HepG2 (cell line): ENCODE results near the gene CYP4X1. TPM values are rescaled to one million over a fixed set of nuclear protein-coding genes. Genes with fewer than 3 reads are reported as not detected.

Experiments
- ATAC-seq: fragments of 200-7000 bp; cut with Tn5 transposase; 3 replicates; pipeline ENCODE4 v1.9.1; 2020; ENCODE audit warnings: mild to moderate bottlenecking, moderate library complexity
- BruUV-seq: library from RNA; stranded (reverse); fragments of 400-500 nt; replicated peaks from 2 replicates; lab custom pipeline; 2021; lab: Mats Ljungman, UMichigan
- CTCF ChIA-PET: fragments of 300-600 bp; formaldehyde crosslinking; extraction: SDS; loops from one replicate; lab custom pipeline; 2021; ENCODE audit warnings: low total read pairs, inconsistent platforms, low intra/inter-chr PET ratio; lab: Yijun Ruan, JAX
- POLR2A ChIA-PET: fragments of 350-600 bp; sonication (Branson Sonifier 250); formaldehyde crosslinking; loops from one replicate; lab custom pipeline; 2020; ENCODE audit warnings: antibody characterized with exemption, inconsistent platforms; lab: Yijun Ruan, JAX
- DNase-seq: peaks from one replicate; pipeline ENCODE4 v3.0.0-alpha.2; 2015; ENCODE audit warnings: low spot score
- FAIRE-seq: peaks from 3 replicates; lab custom pipeline; 2011; peaks lifted over from hg19 to GRCh38; lab: Jason Lieb, UNC
- H2AFZ ChIP-seq: one replicate; pipeline ENCODE4 v1.6.1; 2011; ENCODE audit warnings: low read length, inconsistent platforms
- H3K27ac ChIP-seq: fragments of 300-600 bp; 3 replicates; pipeline ENCODE4 v1.8.0; 2011; ENCODE audit warnings: mixed run types, mild to moderate bottlenecking, mixed read lengths, low read length, inconsistent platforms; ENCODE audit not compliant: insufficient read depth; ENCODE audit errors: extremely low read length
- H3K27me3 ChIP-seq, 2 experiments: fragments of 200-600 bp in 1 of 2; 2 replicates in 1 of 2; 3 replicates in 1 of 2; pipeline versions ENCODE4 v1.6.0 to v1.8.0; 2011; ENCODE audit warnings: low read length in 2 of 2, mild to moderate bottlenecking in 2 of 2, moderate library complexity in 2 of 2, inconsistent platforms in 1 of 2; ENCODE audit not compliant: insufficient read depth in 2 of 2, control insufficient read depth in 1 of 2
- H3K36me3 ChIP-seq, 2 experiments: fragments of 200-600 bp in 1 of 2; replicated peaks in 1 of 2; 2 replicates in 1 of 2; 3 replicates in 1 of 2; pipeline versions ENCODE4 v1.5.1 to v1.8.0; 2011; ENCODE audit warnings: low read length in 2 of 2, inconsistent platforms in 1 of 2; ENCODE audit not compliant: insufficient read depth in 2 of 2, control insufficient read depth in 1 of 2
- H3K4me1 ChIP-seq: 2 replicates; pipeline ENCODE4 v1.5.1; 2012; ENCODE audit warnings: low read length, inconsistent platforms; ENCODE audit not compliant: insufficient read depth
- H3K4me2 ChIP-seq: 2 replicates; pipeline ENCODE4 v1.6.0; 2011; ENCODE audit warnings: low read depth, low read length, inconsistent platforms
- H3K4me3 ChIP-seq, 3 experiments: fragments of 200-600 bp in 1 of 3; sonication (generic), shearing (Covaris generic) in 1 of 3; replicated peaks in 1 of 3; 2 replicates each; pipeline ENCODE4 v1.5.1; 2011 to 2016; ENCODE audit warnings: low read length in 3 of 3, inconsistent platforms in 2 of 3, low read depth in 2 of 3, mild to moderate bottlenecking in 2 of 3, control low read depth in 1 of 3, mixed read lengths in 1 of 3; ENCODE audit not compliant: insufficient read depth in 1 of 3
- H3K79me2 ChIP-seq: one replicate; pipeline ENCODE4 v1.6.1; 2011; ENCODE audit warnings: low read length, inconsistent platforms; ENCODE audit not compliant: insufficient read depth
- H3K9ac ChIP-seq: 2 replicates; pipeline ENCODE4 v1.6.0; 2011; ENCODE audit warnings: mild to moderate bottlenecking, low read depth, low read length, inconsistent platforms; ENCODE audit not compliant: insufficient read depth
- H3K9me3 ChIP-seq: 2 replicates; pipeline ENCODE4 v1.5.1; 2012; ENCODE audit warnings: mild to moderate bottlenecking, low read length
- H4K20me1 ChIP-seq: 2 replicates; pipeline ENCODE4 v1.6.0; 2011; ENCODE audit warnings: inconsistent platforms, mild to moderate bottlenecking, low read length, moderate library complexity; ENCODE audit not compliant: insufficient read depth
- JARID2 ChIP-seq: sonication (generic); formaldehyde crosslinking; IDR thresholded peaks from 2 replicates; pipeline ENCODE4 v1.8.1; 2023; ENCODE audit warnings: missing genetic modification reagents, inconsistent platforms; ENCODE audit not compliant: insufficient replicate concordance
- MED8 ChIP-seq: sonication (generic); formaldehyde crosslinking; IDR thresholded peaks from 2 replicates; pipeline ENCODE4 v1.8.1; 2023; ENCODE audit warnings: mild to moderate bottlenecking, missing genetic modification reagents; ENCODE audit not compliant: insufficient replicate concordance
- NFIC ChIP-seq: IDR thresholded peaks from 2 replicates; pipeline ENCODE4 v1.6.1; 2012; ENCODE audit warnings: mild to moderate bottlenecking, low read length, inconsistent platforms
- PRPF4 ChIP-seq: fragments of 200-400 bp; formaldehyde crosslinking; IDR thresholded peaks from 2 replicates; pipeline ENCODE4 v1.6.1; 2016; ENCODE audit warnings: low read length, low read depth; ENCODE audit not compliant: poor library complexity, severe bottlenecking
- REL ChIP-seq: sonication (generic); formaldehyde crosslinking; conservative IDR thresholded peaks from 2 replicates; pipeline ENCODE4 v1.8.0; 2022; ENCODE audit warnings: mild to moderate bottlenecking, missing genetic modification reagents, moderate library complexity
- SOX5 ChIP-seq: IDR thresholded peaks from 2 replicates; pipeline ENCODE4 v1.6.1; 2016; ENCODE audit warnings: borderline replicate concordance
- SP140L ChIP-seq: sonication (generic); formaldehyde crosslinking; IDR thresholded peaks from 2 replicates; pipeline ENCODE4 v1.4.0; 2020; ENCODE audit warnings: missing genetic modification reagents, borderline replicate concordance
- ZFP37 ChIP-seq: sonication (generic); formaldehyde crosslinking; IDR thresholded peaks from 2 replicates; pipeline ENCODE4 v1.4.0; 2020; ENCODE audit warnings: missing genetic modification reagents, borderline replicate concordance
- ZNF296 ChIP-seq: sonication (generic); formaldehyde crosslinking; conservative IDR thresholded peaks from 2 replicates; pipeline ENCODE4 v1.5.0; 2020; ENCODE audit warnings: mild to moderate bottlenecking, missing genetic modification reagents
- ZNF572 ChIP-seq: sonication (generic); formaldehyde crosslinking; IDR thresholded peaks from 2 replicates; pipeline ENCODE4 v1.5.1; 2020; ENCODE audit warnings: mild to moderate bottlenecking, missing genetic modification reagents
- ZNF777 ChIP-seq: sonication (generic); formaldehyde crosslinking; IDR thresholded peaks from 2 replicates; pipeline ENCODE4 v1.4.0; 2020; ENCODE audit warnings: missing genetic modification reagents
- WGBS: methylation state at CpG from one replicate; pipeline ENCODE4 v1.1.6; 2017; ENCODE audit warnings: low lambda C conversion rate; 5-methylcytosine and 5-hydroxymethylcytosine counted together
- in situ Hi-C: cut with HindIII; loops from 2 replicates; pipeline ENCODE4 v1.10.0; 2017; ENCODE audit warnings: low pct_unique_long_range_greater_than_20kb; ENCODE audit not compliant: extremely low pct_ligation_motif_present
- intact Hi-C: fragments of 100-400 bp; cut with micrococcal nuclease; formaldehyde crosslinking; loops from one replicate; pipeline ENCODE4 v1.10.0; 2022; ENCODE audit not compliant: unreplicated experiment
- polyA plus RNA-seq, 8 experiments: library from polyadenylated mRNA; depleted of rRNA in 3 of 8; stranded (reverse) in 7 of 8; unstranded in 1 of 8; fragments of >200 nt; fragmentation: Illumina TruSeq in 4 of 8; extraction: Trizol in 4 of 8; gene quantifications; 2 replicates each; pipeline versions ENCODE4 v1.2.1 to v1.2.3, GENCODE V29; 2011 to 2016; ENCODE audit warnings: low read depth in 4 of 8, missing spikeins in 1 of 8, mixed read lengths in 1 of 8; ENCODE audit not compliant: insufficient read depth in 1 of 8
- total RNA-seq, 5 experiments: library from RNA; depleted of rRNA; stranded (reverse); fragments of >200 nt; fragmentation: Illumina TruSeq; extraction: Trizol; gene quantifications; 2 replicates each; pipeline ENCODE4 v1.2.3, GENCODE V29; 2016; ENCODE audit warnings: low read depth in 1 of 5
- TF ChIP-seq, protein P1 (sequence below): sonication (generic); formaldehyde crosslinking; IDR thresholded peaks from 2 replicates; pipeline ENCODE4 v1.5.0; 2020; ENCODE audit warnings: mild to moderate bottlenecking, missing genetic modification reagents

Gene CYP4X1
- total and polyA plus RNA-seq, 2 of the 13 experiments (the other 11 are each of a cell fraction or from before 2014, with no cell fraction given), result 0.07 TPM; not detected in 1

DNA sequence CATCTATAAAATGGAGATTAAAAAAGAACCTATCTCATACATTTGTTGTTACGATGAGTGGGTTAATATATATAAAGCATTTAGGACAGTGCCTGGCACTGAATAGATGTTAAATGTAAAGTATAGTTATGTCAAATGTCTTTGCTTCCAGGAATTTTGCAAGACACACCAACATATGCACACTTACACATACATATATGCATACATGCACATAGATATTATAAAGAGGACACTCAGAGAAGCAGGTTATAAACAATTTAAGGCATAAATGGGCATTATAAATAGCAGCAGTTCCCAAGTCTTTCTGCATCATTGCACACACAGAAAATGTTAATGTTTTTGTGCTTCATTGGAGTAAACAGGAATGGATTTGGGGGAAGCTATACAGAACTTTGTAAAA lies 13.3 kb downstream of the CYP4X1 start:
- ChIA-PET CTCF (no interaction called here), POLR2A (no interaction called here)
- intact Hi-C loops (no loop called here), in situ Hi-C loops (no loop called here)
- ATAC-seq (no peak), DNase-seq (no peak), FAIRE-seq (no peak)
- no peak overlapping the region for H2AFZ ChIP-seq
- no peak overlapping the region for H3K27ac ChIP-seq
- H4K20me1 ChIP-seq, result no peaks in the 10 kb centered on the region
- no TSS peak for BruUV-seq
- TF ChIP-seq NFIC (no peak), SP140L (no peak), ZNF777 (no peak), MED8 (CRISPR knock-in tag) (no peak), ZNF296 (CRISPR knock-in tag) (no peak), REL (CRISPR knock-in tag) (no peak), JARID2 (CRISPR knock-in tag) (no peak), SOX5 (no peak), PRPF4 (no peak), ZNF572 (CRISPR knock-in tag) (no peak), ZFP37 (CRISPR knock-in tag) (no peak)
- TF ChIP-seq, protein P1, sequence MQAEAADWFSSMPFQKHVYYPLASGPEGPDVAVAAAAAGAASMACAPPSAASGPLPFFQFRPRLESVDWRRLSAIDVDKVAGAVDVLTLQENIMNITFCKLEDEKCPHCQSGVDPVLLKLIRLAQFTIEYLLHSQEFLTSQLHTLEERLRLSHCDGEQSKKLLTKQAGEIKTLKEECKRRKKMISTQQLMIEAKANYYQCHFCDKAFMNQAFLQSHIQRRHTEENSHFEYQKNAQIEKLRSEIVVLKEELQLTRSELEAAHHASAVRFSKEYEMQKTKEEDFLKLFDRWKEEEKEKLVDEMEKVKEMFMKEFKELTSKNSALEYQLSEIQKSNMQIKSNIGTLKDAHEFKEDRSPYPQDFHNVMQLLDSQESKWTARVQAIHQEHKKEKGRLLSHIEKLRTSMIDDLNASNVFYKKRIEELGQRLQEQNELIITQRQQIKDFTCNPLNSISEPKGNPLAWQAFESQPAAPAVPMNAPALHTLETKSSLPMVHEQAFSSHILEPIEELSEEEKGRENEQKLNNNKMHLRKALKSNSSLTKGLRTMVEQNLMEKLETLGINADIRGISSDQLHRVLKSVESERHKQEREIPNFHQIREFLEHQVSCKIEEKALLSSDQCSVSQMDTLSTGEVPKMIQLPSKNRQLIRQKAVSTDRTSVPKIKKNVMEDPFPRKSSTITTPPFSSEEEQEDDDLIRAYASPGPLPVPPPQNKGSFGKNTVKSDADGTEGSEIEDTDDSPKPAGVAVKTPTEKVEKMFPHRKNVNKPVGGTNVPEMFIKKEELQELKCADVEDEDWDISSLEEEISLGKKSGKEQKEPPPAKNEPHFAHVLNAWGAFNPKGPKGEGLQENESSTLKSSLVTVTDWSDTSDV (CRISPR knock-in tag), result no peak
- WGBS, result 0% methylated on average over 1 of the region's 1 CpG
- H3K9me3 ChIP-seq, result no peaks in the 10 kb centered on the region
- no peaks in the 10 kb centered on the region for H3K27me3 ChIP-seq
- H3K4me2 ChIP-seq, result no peak overlapping the region
- no peak overlapping the region for H3K4me3 ChIP-seq
- H3K36me3 ChIP-seq, result no peaks in the 10 kb centered on the region
- no peak overlapping the region for H3K9ac ChIP-seq
- no peaks in the 10 kb centered on the region for H3K79me2 ChIP-seq
- H3K4me1 ChIP-seq, result peaks cover 8% of the 10 kb centered on the region
